ENCODE measurements around the gene TPSD1.

- TF ChIP-seq POLR2A (IDR thresholded peaks at IDR 0.05; ENCODE audit: low read depth, low read length) (no peak), POLR2AphosphoS5 (IDR thresholded peaks at IDR 0.05; ENCODE audit: low read depth, low read length) (no peak), TAF1 (IDR thresholded peaks at IDR 0.05; ENCODE audit: low read depth, low read length) (no peak), PAX5 (IDR thresholded peaks at IDR 0.05; ENCODE audit: insufficient read depth, low read length, severe bottlenecking) (no peak), SPI1 (IDR thresholded peaks at IDR 0.05; ENCODE audit: low read depth, low read length) (no peak)
Observed at GRCh38 chr16:1305823-1306222, 50.0 kb downstream of the TPSD1 start.
